Neuron (in vitro differentiated cells): ENCODE measurements around the gene YEATS2.

Experiments
- H2AFZ ChIP-seq: one replicate; pipeline ENCODE4 v1.6.1; 2013; ENCODE audit warnings: low read depth, mild to moderate bottlenecking, inconsistent platforms, low read length, moderate library complexity
- H3K27me3 ChIP-seq: one replicate; pipeline ENCODE4 v1.6.1; 2013; ENCODE audit warnings: low read length; ENCODE audit not compliant: insufficient read depth
- H3K36me3 ChIP-seq: one replicate; pipeline ENCODE4 v1.6.1; 2013; ENCODE audit warnings: low read length; ENCODE audit not compliant: insufficient read depth
- H3K4me1 ChIP-seq: one replicate; pipeline ENCODE4 v1.6.1; 2013; ENCODE audit warnings: low read length; ENCODE audit not compliant: insufficient read depth
- H3K4me3 ChIP-seq: 2 replicates; pipeline ENCODE4 v1.5.1; 2013; ENCODE audit warnings: mild to moderate bottlenecking, low read length, moderate library complexity
- H3K9me3 ChIP-seq: one replicate; pipeline ENCODE4 v1.6.1; 2013; ENCODE audit warnings: low read length

Gene YEATS2

DNA sequence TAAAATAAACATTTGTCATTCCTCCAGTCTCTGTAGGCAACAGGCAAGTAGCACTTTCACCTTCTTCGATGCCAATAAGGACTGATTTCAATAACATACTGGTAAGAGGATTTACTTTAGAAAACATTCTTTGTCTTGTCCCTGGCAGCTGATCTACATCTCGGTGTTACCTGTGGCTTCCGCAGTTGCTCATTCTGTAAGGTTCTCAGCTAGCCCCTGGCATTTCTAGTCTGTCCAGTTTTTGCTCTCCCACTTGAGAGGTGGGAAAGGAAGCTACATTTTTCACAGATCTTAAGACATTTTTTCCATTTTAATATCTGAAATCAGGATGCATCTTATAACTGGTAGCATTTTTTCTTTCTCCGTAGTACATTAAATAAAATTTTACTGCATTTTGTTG, 147.5 kb downstream of the YEATS2 start:
- H3K4me3 ChIP-seq, result no peak overlapping the region
- H3K36me3 ChIP-seq, result peaks cover 56% of the 10 kb centered on the region
- no peak overlapping the region for H2AFZ ChIP-seq
- H3K4me1 ChIP-seq, result no peaks in the 10 kb centered on the region
- no peaks in the 10 kb centered on the region for H3K27me3 ChIP-seq
- no peaks in the 10 kb centered on the region for H3K9me3 ChIP-seq

- H3K4me3 ChIP-seq, result no peak overlapping the region
- H3K36me3 ChIP-seq, result peaks cover 55% of the 10 kb centered on the region
- H3K9me3 ChIP-seq, result no peaks in the 10 kb centered on the region
- H2AFZ ChIP-seq, result no peak overlapping the region
- H3K4me1 ChIP-seq, result no peaks in the 10 kb centered on the region
- H3K27me3 ChIP-seq, result no peaks in the 10 kb centered on the region
Observed at GRCh38 chr3:183845608-183846288, 148.2 kb downstream of the YEATS2 start.

DNA sequence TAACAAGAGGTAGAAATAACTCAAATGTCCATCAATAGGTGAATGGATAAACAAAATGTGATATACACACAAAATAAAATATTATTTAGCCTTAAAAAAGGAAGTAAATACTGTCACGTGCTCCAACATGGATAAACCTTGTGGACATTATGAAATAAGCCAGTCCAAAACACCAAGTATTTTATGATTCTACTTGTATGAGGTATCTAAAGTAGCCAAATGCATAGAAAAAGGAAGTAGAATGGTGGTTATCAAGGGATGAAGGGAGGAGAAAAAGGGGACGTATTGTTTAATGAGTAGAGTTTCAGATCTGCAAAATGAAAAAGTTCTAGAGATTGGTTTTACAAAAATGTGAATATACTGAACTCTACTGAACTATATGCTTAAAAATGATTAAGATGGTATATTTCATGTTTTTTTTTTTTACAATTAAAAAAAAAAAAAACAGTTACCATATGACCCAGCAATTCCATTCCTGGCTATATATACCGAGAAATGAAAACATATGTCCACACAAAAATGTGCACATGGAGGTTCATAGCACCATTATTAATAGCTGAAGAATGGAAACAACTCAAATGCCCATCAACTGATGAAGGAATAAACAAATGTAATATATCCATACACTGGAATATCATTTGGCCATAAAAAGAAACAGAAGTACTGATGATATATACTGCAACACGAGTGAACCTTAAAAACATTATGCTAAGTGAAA, 156.9 kb downstream of the YEATS2 start:
- H3K4me1 ChIP-seq, result no peaks in the 10 kb centered on the region
- H2AFZ ChIP-seq, result no peak overlapping the region
- no peaks in the 10 kb centered on the region for H3K27me3 ChIP-seq
- peaks cover 59% of the 10 kb centered on the region for H3K36me3 ChIP-seq
- H3K9me3 ChIP-seq, result peaks cover 5% of the 10 kb centered on the region
- no peak overlapping the region for H3K4me3 ChIP-seq

DNA sequence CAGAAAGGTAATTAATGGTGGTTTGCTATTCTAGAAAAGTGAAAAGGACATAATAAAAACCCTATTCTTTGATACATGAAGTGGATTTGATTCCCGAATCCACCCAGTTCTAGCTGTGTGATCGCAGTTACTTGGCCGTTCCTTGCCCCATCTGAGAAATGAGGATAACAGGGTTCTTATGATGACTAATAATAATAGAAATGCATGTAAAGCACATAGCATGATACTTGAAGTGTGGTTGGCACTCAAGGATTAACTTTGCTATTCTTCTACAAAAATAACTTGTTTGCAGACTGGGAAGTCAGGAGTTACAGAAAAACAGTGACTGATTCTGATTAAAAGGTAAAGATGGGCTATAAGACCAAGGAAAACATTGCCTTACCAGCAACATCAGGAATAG, 160.3 kb downstream of the YEATS2 start:
- Histone ChIP-seq H3K9me3 (peaks cover 5% of the 10 kb centered on the region), H3K4me3 (no peak overlapping the region), H2AFZ (no peak overlapping the region), H3K4me1 (no peaks in the 10 kb centered on the region), H3K36me3 (peaks cover 81% of the 10 kb centered on the region), H3K27me3 (no peaks in the 10 kb centered on the region)
